HL-60/S4 (cell line): ENCODE results near the gene DSC1.

Experiments
- in situ Hi-C: fragments of 300-500 bp; cut with MboI; formaldehyde crosslinking; loops from 2 replicates; pipeline ENCODE4 v1.14.3; 2022; ENCODE audit warnings: low sequenced_read_pairs

The DSC1 gene

GRCh38 chr18:31112804-31113203 lies 49.9 kb downstream of the DSC1 start:
- in situ Hi-C loops = no loop called here

GRCh38 chr18:31105733-31106132 lies 56.9 kb downstream of the DSC1 start:
- in situ Hi-C loops = no loop called here

- in situ Hi-C loops = no loop called here
Measured at GRCh38 chr18:31104444-31104843, 58.2 kb downstream of the DSC1 start.

GRCh38 chr18:31103423-31103822 lies 59.2 kb downstream of the DSC1 start:
- in situ Hi-C loops = no loop called here

GRCh38 chr18:31102941-31103340 lies 59.7 kb downstream of the DSC1 start:
- in situ Hi-C loops = no loop called here

GRCh38 chr18:31102025-31102684 lies 60.5 kb downstream of the DSC1 start, which contains the start of gene DSC2:
Gene DSC2 (minus strand): TSS chr18:31102421. CDS start chr18:31101971, 450 bp downstream.
- in situ Hi-C loops = no loop called here

GRCh38 chr18:31101183-31102024 lies 61.3 kb downstream of the DSC1 start:
- in situ Hi-C loops = no loop called here

GRCh38 chr18:31100436-31101182 lies 62.0 kb downstream of the DSC1 start:
- in situ Hi-C loops = no loop called here

GRCh38 chr18:31099450-31100230 lies 63.0 kb downstream of the DSC1 start:
- in situ Hi-C loops = no loop called here

- in situ Hi-C loops = no loop called here
Measured at GRCh38 chr18:31098878-31099277, 63.8 kb downstream of the DSC1 start.

GRCh38 chr18:31097666-31098065 lies 65.0 kb downstream of the DSC1 start:
- in situ Hi-C loops = no loop called here

- in situ Hi-C loops = no loop called here
Measured at GRCh38 chr18:31093880-31094279, 68.8 kb downstream of the DSC1 start.

- in situ Hi-C loops = no loop called here
Measured at GRCh38 chr18:31093294-31093693, 69.4 kb downstream of the DSC1 start.

- in situ Hi-C loops = no loop called here
Measured at GRCh38 chr18:31091350-31091749, 71.3 kb downstream of the DSC1 start.

GRCh38 chr18:31088532-31088931 lies 74.1 kb downstream of the DSC1 start:
- in situ Hi-C loops = no loop called here

GRCh38 chr18:31079973-31080372 lies 82.7 kb downstream of the DSC1 start:
- in situ Hi-C loops = no loop called here
